Brain microvascular endothelial cell (primary cell): Measurements from ENCODE around the gene FBXW9.
"Not testable (repeated sequence)": the region's sequence is repeated elsewhere in the genome, so short reads cannot be mapped to it uniquely, and the experiment has no call there.

ENCODE experiments used
- DNase-seq: peaks from one replicate; pipeline ENCODE4 v3.0.0-alpha.2; 2020
- H3K27ac ChIP-seq: fragments of 250-450 bp; sonication (Bioruptor Pico); 2 replicates; pipeline ENCODE4 v1.5.1; 2020; ENCODE audit warnings: mild to moderate bottlenecking, moderate library complexity
- H3K27me3 ChIP-seq: fragments of 250-450 bp; sonication (Bioruptor Pico); replicated peaks from 2 replicates; pipeline ENCODE4 v1.5.1; 2020; ENCODE audit warnings: mild to moderate bottlenecking
- H3K36me3 ChIP-seq: fragments of 250-450 bp; sonication (Bioruptor Pico); replicated peaks from 2 replicates; pipeline ENCODE4 v1.5.1; 2020; ENCODE audit warnings: mild to moderate bottlenecking
- H3K4me3 ChIP-seq: 2 replicates; pipeline ENCODE4 v1.5.1; 2011; ENCODE audit warnings: low read depth, mild to moderate bottlenecking, control low read depth, low read length, moderate library complexity
- CTCF ChIP-seq: IDR thresholded peaks from 2 replicates; pipeline ENCODE4 v1.5.1; 2011; ENCODE audit warnings: low read depth, mild to moderate bottlenecking, moderate library complexity, low read length, control low read depth, inconsistent platforms; ENCODE audit errors: missing control alignments
- in situ Hi-C: cut with HindIII; loops from 2 replicates; pipeline ENCODE4 v1.10.0; 2017; ENCODE audit warnings: low sequenced_read_pairs, low pct_ligation_motif_present

The FBXW9 gene

GRCh38 chr19:12720296-12720695, 23.9 kb upstream of the FBXW9 start:
- H3K36me3 ChIP-seq = peaks cover 28% of the 10 kb centered on the region
- no peak overlapping the region for H3K27ac ChIP-seq
- no peaks in the 10 kb centered on the region for H3K27me3 ChIP-seq
- H3K4me3 ChIP-seq = peak overlapping the region; percentile 85
- TF ChIP-seq CTCF = no peak
- in situ Hi-C loops = no loop called here
- no peak for DNase-seq

GRCh38 chr19:12715929-12716328, 19.5 kb upstream of the FBXW9 start:
- Histone ChIP-seq H3K4me3 (no peak overlapping the region), H3K36me3 (peaks cover 66% of the 10 kb centered on the region), H3K27ac (no peak overlapping the region), H3K27me3 (no peaks in the 10 kb centered on the region)
- DNase-seq = no peak
- in situ Hi-C loops = no loop called here
- TF ChIP-seq CTCF = no peak

GRCh38 chr19:12715102-12715501, 18.7 kb upstream of the FBXW9 start:
- H3K27ac ChIP-seq = no peak overlapping the region
- DNase-seq = no peak
- H3K27me3 ChIP-seq = no peaks in the 10 kb centered on the region
- in situ Hi-C loops = no loop called here
- H3K4me3 ChIP-seq = no peak overlapping the region
- peaks cover 74% of the 10 kb centered on the region for H3K36me3 ChIP-seq
- no peak for TF ChIP-seq CTCF

GRCh38 chr19:12713304-12713703, 16.9 kb upstream of the FBXW9 start:
- H3K27ac ChIP-seq, H3K4me3 ChIP-seq, in situ Hi-C loops, DNase-seq, H3K27me3 ChIP-seq: not testable (repeated sequence)
- peaks cover 84% of the 10 kb centered on the region for H3K36me3 ChIP-seq

GRCh38 chr19:12712077-12712476, 15.6 kb upstream of the FBXW9 start:
- H3K27ac ChIP-seq, in situ Hi-C loops, H3K4me3 ChIP-seq, H3K27me3 ChIP-seq, DNase-seq: not testable (repeated sequence)
- peaks cover 88% of the 10 kb centered on the region for H3K36me3 ChIP-seq

- Histone ChIP-seq H3K36me3 (peaks cover 88% of the 10 kb centered on the region), H3K27ac (no peak overlapping the region), H3K4me3 (no peak overlapping the region), H3K27me3 (no peaks in the 10 kb centered on the region)
- in situ Hi-C loops = no loop called here
- no peak for TF ChIP-seq CTCF
- no peak for DNase-seq
Measured at GRCh38 chr19:12711187-12711586, 14.8 kb upstream of the FBXW9 start.

GRCh38 chr19:12708641-12709040, 12.2 kb upstream of the FBXW9 start:
- H3K36me3 ChIP-seq = peaks cover 92% of the 10 kb centered on the region
- in situ Hi-C loops = no loop called here
- no peak overlapping the region for H3K4me3 ChIP-seq
- H3K27ac ChIP-seq = no peak overlapping the region
- TF ChIP-seq CTCF = no peak
- H3K27me3 ChIP-seq = no peaks in the 10 kb centered on the region
- DNase-seq = no peak
